Measurements from ENCODE around the gene TNMD.

Gene TNMD

GRCh38 chrX:100596601-100597000 is 11.9 kb downstream of the TNMD start:
- Histone ChIP-seq H3K27me3 (ENCODE audit: insufficient read depth, low read length, poor library complexity, severe bottlenecking) (no peaks in the 10 kb centered on the region), H3K36me3 (ENCODE audit: insufficient read depth, low read length) (no peaks in the 10 kb centered on the region)

GRCh38 chrX:100599456-100599855 is 14.7 kb downstream of the TNMD start:
- Histone ChIP-seq H3K4me3 (ENCODE audit: low read length, poor library complexity, severe bottlenecking) (no peak overlapping the region), H3K9me3 (ENCODE audit: insufficient read depth, low read depth, low read length) (no peaks in the 10 kb centered on the region), H3K4me1 (ENCODE audit: insufficient read depth, low read length, poor library complexity, severe bottlenecking) (no peaks in the 10 kb centered on the region), H3K9ac (ENCODE audit: low read depth, low read length, poor library complexity, severe bottlenecking) (no peak overlapping the region), H3F3A (ENCODE audit: low read depth) (no peaks in the 10 kb centered on the region), H3K79me2 (ENCODE audit: insufficient read depth, low read length) (no peaks in the 10 kb centered on the region), H3K9me2 (replicated peaks; ENCODE audit: low read depth, low read length) (no peaks in the 10 kb centered on the region), H3K36me3 (ENCODE audit: insufficient read depth, low read length) (no peaks in the 10 kb centered on the region), H3K27me3 (ENCODE audit: insufficient read depth, low read length, poor library complexity, severe bottlenecking) (no peaks in the 10 kb centered on the region), H3K4me2 (ENCODE audit: low read depth, low read length, poor library complexity, severe bottlenecking) (no peak overlapping the region), H4K20me1 (ENCODE audit: insufficient read depth, low read length, poor library complexity, severe bottlenecking) (no peaks in the 10 kb centered on the region), H2AFZ (ENCODE audit: low read length) (no peak overlapping the region)
- no peak for TF ChIP-seq CTCF (conservative IDR thresholded peaks at IDR 0.05; ENCODE audit: low read length)
- TF ChIP-seq EZH2phosphoT487 (IDR thresholded peaks at IDR 0.05; ENCODE audit: borderline replicate concordance): no peak

More at GRCh38 chrX:100596601-100597000, 11.9 kb downstream of the TNMD start:
- H3K4me2 ChIP-seq (ENCODE audit: low read depth, low read length, poor library complexity, severe bottlenecking): no peak overlapping the region
- H3K79me2 ChIP-seq (ENCODE audit: insufficient read depth, low read length): no peaks in the 10 kb centered on the region
- H4K20me1 ChIP-seq (ENCODE audit: insufficient read depth, low read length, poor library complexity, severe bottlenecking): no peaks in the 10 kb centered on the region
- no peaks in the 10 kb centered on the region for H3K9me2 ChIP-seq (replicated peaks; ENCODE audit: low read depth, low read length)
- H3K4me3 ChIP-seq (ENCODE audit: low read length, poor library complexity, severe bottlenecking): no peak overlapping the region
- no peaks in the 10 kb centered on the region for H3F3A ChIP-seq (ENCODE audit: low read depth)
- TF ChIP-seq EZH2phosphoT487 (IDR thresholded peaks at IDR 0.05; ENCODE audit: borderline replicate concordance) (no peak), CTCF (conservative IDR thresholded peaks at IDR 0.05; ENCODE audit: low read length) (no peak)
- no peak overlapping the region for H2AFZ ChIP-seq (ENCODE audit: low read length)
- H3K9me3 ChIP-seq (ENCODE audit: insufficient read depth, low read depth, low read length): no peaks in the 10 kb centered on the region
- no peaks in the 10 kb centered on the region for H3K4me1 ChIP-seq (ENCODE audit: insufficient read depth, low read length, poor library complexity, severe bottlenecking)
- H3K9ac ChIP-seq (ENCODE audit: low read depth, low read length, poor library complexity, severe bottlenecking): no peak overlapping the region

GRCh38 chrX:100600340-100600739 is 15.6 kb downstream of the TNMD start:
- no peaks in the 10 kb centered on the region for H3K36me3 ChIP-seq (ENCODE audit: insufficient read depth, low read length)
- no peak for TF ChIP-seq EZH2phosphoT487 (IDR thresholded peaks at IDR 0.05; ENCODE audit: borderline replicate concordance)
- no peak for TF ChIP-seq CTCF (conservative IDR thresholded peaks at IDR 0.05; ENCODE audit: low read length)
- H3F3A ChIP-seq (ENCODE audit: low read depth): no peaks in the 10 kb centered on the region
- no peaks in the 10 kb centered on the region for H3K79me2 ChIP-seq (ENCODE audit: insufficient read depth, low read length)
- no peaks in the 10 kb centered on the region for H4K20me1 ChIP-seq (ENCODE audit: insufficient read depth, low read length, poor library complexity, severe bottlenecking)
- no peak overlapping the region for H3K4me2 ChIP-seq (ENCODE audit: low read depth, low read length, poor library complexity, severe bottlenecking)
- no peaks in the 10 kb centered on the region for H3K9me3 ChIP-seq (ENCODE audit: insufficient read depth, low read depth, low read length)
- no peaks in the 10 kb centered on the region for H3K4me1 ChIP-seq (ENCODE audit: insufficient read depth, low read length, poor library complexity, severe bottlenecking)
- no peak overlapping the region for H3K9ac ChIP-seq (ENCODE audit: low read depth, low read length, poor library complexity, severe bottlenecking)
- no peak overlapping the region for H2AFZ ChIP-seq (ENCODE audit: low read length)
- H3K27me3 ChIP-seq (ENCODE audit: insufficient read depth, low read length, poor library complexity, severe bottlenecking): no peaks in the 10 kb centered on the region
- H3K4me3 ChIP-seq (ENCODE audit: low read length, poor library complexity, severe bottlenecking): no peak overlapping the region
- H3K9me2 ChIP-seq (replicated peaks; ENCODE audit: low read depth, low read length): no peaks in the 10 kb centered on the region

All from Loucy (cell line).